ENCODE data around the gene PTGER1. TPM values are rescaled to one million over a fixed set of nuclear protein-coding genes. Genes with fewer than 3 reads are reported as not detected.

Gene PTGER1
- polyA plus RNA-seq, 1 donor (not counting 4 experiments of a cell fraction or from before 2014, with no cell fraction given) = not detected

- Histone ChIP-seq H3K9me1 (ENCODE audit: control insufficient read depth, extremely low read depth, insufficient read depth, low read length) (no peaks in the 10 kb centered on the region), H3K4me3 (ENCODE audit: control insufficient read depth in 2 of 3, extremely low read depth in 1 of 3, insufficient read depth in 2 of 3, low read depth in 1 of 3, low read length in 3 of 3) (no peak overlapping the region), H3K27ac (ENCODE audit: control insufficient read depth, insufficient read depth, low read length) (no peak overlapping the region), H3K27me3 (ENCODE audit: control insufficient read depth, extremely low read depth, insufficient read depth, low read length) (no peaks in the 10 kb centered on the region), H3K79me2 (ENCODE audit: control insufficient read depth, insufficient read depth, low read length) (peaks cover 25% of the 10 kb centered on the region), H3K4me2 (ENCODE audit: control insufficient read depth, extremely low read depth, insufficient read depth, low read depth, low read length) (no peak overlapping the region), H3K9me3 (ENCODE audit: control insufficient read depth, low read depth, low read length) (no peaks in the 10 kb centered on the region), H2AFZ (ENCODE audit: control insufficient read depth, low read length) (no peak overlapping the region), H3K36me3 (ENCODE audit: control insufficient read depth in 2 of 2, extremely low read depth in 1 of 2, insufficient read depth in 2 of 2, low read length in 2 of 2) (peaks cover 24 to 34% of the 10 kb centered on the region in 2 experiments), H3K9ac (ENCODE audit: control insufficient read depth, extremely low read depth, insufficient read depth, low read length) (no peak overlapping the region), H3K4me1 (ENCODE audit: control insufficient read depth, extremely low read depth, insufficient read depth, low read length) (peaks cover 36% of the 10 kb centered on the region), H4K20me1 (ENCODE audit: control insufficient read depth, extremely low read depth, insufficient read depth, low read length) (peaks cover 24% of the 10 kb centered on the region)
- DNase-seq (ENCODE audit: low read depth, low spot score) (no peak), FAIRE-seq (no peak)
- dilution Hi-C loops (cut with MboI; ENCODE audit: extremely low pct_ligation_motif_present, low sequenced_read_pairs) = no loop called here
- TF ChIP-seq CTCF (optimal IDR thresholded peaks at IDR 0.05 in 1 of 3, IDR thresholded peaks at IDR 0.05 in 1 of 3, conservative IDR thresholded peaks at IDR 0.05 in 1 of 3; ENCODE audit: extremely low read depth in 1 of 3, insufficient read depth in 2 of 3, low read length in 3 of 3) (no peak), EZH2 (IDR thresholded peaks at IDR 0.05; ENCODE audit: low read length) (no peak)
These were observed 37.3 kb upstream of the PTGER1 start for GRCh38 chr19:14512406-14512961.

GRCh38 chr19:14511229-14511593 lies 36.1 kb upstream of the PTGER1 start:
- peaks cover 16 to 24% of the 10 kb centered on the region in 2 experiments for H3K36me3 ChIP-seq (ENCODE audit: control insufficient read depth in 2 of 2, extremely low read depth in 1 of 2, insufficient read depth in 2 of 2, low read length in 2 of 2)
- H3K9me3 ChIP-seq (ENCODE audit: control insufficient read depth, low read depth, low read length) = no peaks in the 10 kb centered on the region
- peaks cover 12% of the 10 kb centered on the region for H3K79me2 ChIP-seq (ENCODE audit: control insufficient read depth, insufficient read depth, low read length)
- no peak overlapping the region for H2AFZ ChIP-seq (ENCODE audit: control insufficient read depth, low read length)
- no peak for TF ChIP-seq CTCF (optimal IDR thresholded peaks at IDR 0.05 in 1 of 3, IDR thresholded peaks at IDR 0.05 in 1 of 3, conservative IDR thresholded peaks at IDR 0.05 in 1 of 3; ENCODE audit: extremely low read depth in 1 of 3, insufficient read depth in 2 of 3, low read length in 3 of 3)
- TF ChIP-seq EZH2 (IDR thresholded peaks at IDR 0.05; ENCODE audit: low read length) = no peak
- H3K4me2 ChIP-seq (ENCODE audit: control insufficient read depth, extremely low read depth, insufficient read depth, low read depth, low read length) = peak overlapping the region; percentile 90
- H3K9ac ChIP-seq (ENCODE audit: control insufficient read depth, extremely low read depth, insufficient read depth, low read length) = no peak overlapping the region
- peak overlapping the region; percentile 88 for H3K27ac ChIP-seq (ENCODE audit: control insufficient read depth, insufficient read depth, low read length)
- no peak overlapping the region for H3K4me3 ChIP-seq (ENCODE audit: control insufficient read depth in 2 of 3, extremely low read depth in 1 of 3, insufficient read depth in 2 of 3, low read depth in 1 of 3, low read length in 3 of 3)
- FAIRE-seq (no peak), DNase-seq (ENCODE audit: low read depth, low spot score) (no peak)
- no peaks in the 10 kb centered on the region for H3K9me1 ChIP-seq (ENCODE audit: control insufficient read depth, extremely low read depth, insufficient read depth, low read length)
- dilution Hi-C loops (cut with MboI; ENCODE audit: extremely low pct_ligation_motif_present, low sequenced_read_pairs) = no loop called here
- no peaks in the 10 kb centered on the region for H3K27me3 ChIP-seq (ENCODE audit: control insufficient read depth, extremely low read depth, insufficient read depth, low read length)
- H4K20me1 ChIP-seq (ENCODE audit: control insufficient read depth, extremely low read depth, insufficient read depth, low read length) = peaks cover 11% of the 10 kb centered on the region
- peaks cover 48% of the 10 kb centered on the region for H3K4me1 ChIP-seq (ENCODE audit: control insufficient read depth, extremely low read depth, insufficient read depth, low read length)

Data from keratinocyte (primary cell).